ENCODE data around the gene UBTD2.

- TF ChIP-seq CTCF (IDR thresholded peaks at IDR 0.05; ENCODE audit: borderline replicate concordance, extremely low read depth, low read length, poor library complexity, severe bottlenecking) (no peak), EZH2 (IDR thresholded peaks at IDR 0.05; ENCODE audit: borderline replicate concordance, low read depth, low read length, severe bottlenecking) (no peak)
Observed at GRCh38 chr5:172311026-172311425, 27.5 kb upstream of the UBTD2 start.
